ENCODE results near the gene THADA. TPM values are rescaled to one million over a fixed set of nuclear protein-coding genes. Genes with fewer than 3 reads are reported as not detected.
A peak's percentile ranks its signal among the peaks of the same experiment; 100 is the strongest.

THADA gene
- total RNA-seq, 1 donor from 2014 or later: 29.3 TPM

DNA sequence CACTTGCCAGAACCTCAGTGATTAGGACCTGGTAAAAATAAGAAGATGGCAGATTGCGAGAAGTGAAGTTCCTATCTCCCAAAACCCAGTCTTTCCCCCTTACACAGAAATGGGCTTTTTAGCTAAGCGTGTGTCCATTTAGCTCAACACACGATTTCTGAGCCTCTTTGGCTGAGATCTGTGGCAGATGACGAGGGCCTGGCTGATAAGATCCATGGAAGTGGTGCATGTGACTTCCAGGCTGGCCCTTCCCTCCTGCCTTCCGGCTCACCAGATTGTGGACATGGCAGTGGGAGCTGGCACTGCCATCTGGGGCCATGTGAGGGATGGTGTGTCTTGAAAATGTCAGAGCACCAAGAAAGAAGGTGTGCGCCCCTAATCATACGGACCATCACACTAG, 328.5 kb downstream of the THADA start:
- peaks cover 38% of the 10 kb centered on the region for H3K4me1 ChIP-seq
- TF ChIP-seq EZH2 (IDR thresholded peaks at IDR 0.05) (no peak), EZH2phosphoT487 (IDR thresholded peaks at IDR 0.05) (no peak)
- TF ChIP-seq, protein P1, sequence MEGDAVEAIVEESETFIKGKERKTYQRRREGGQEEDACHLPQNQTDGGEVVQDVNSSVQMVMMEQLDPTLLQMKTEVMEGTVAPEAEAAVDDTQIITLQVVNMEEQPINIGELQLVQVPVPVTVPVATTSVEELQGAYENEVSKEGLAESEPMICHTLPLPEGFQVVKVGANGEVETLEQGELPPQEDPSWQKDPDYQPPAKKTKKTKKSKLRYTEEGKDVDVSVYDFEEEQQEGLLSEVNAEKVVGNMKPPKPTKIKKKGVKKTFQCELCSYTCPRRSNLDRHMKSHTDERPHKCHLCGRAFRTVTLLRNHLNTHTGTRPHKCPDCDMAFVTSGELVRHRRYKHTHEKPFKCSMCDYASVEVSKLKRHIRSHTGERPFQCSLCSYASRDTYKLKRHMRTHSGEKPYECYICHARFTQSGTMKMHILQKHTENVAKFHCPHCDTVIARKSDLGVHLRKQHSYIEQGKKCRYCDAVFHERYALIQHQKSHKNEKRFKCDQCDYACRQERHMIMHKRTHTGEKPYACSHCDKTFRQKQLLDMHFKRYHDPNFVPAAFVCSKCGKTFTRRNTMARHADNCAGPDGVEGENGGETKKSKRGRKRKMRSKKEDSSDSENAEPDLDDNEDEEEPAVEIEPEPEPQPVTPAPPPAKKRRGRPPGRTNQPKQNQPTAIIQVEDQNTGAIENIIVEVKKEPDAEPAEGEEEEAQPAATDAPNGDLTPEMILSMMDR (IDR thresholded peaks at IDR 0.05): no peak
- no peaks in the 10 kb centered on the region for H3K79me2 ChIP-seq (ENCODE audit: low read depth)
- Mint-ChIP-seq H3K27me3 (ENCODE audit: insufficient read depth, low read depth) (peaks cover 4% of the 10 kb centered on the region), H3K4me1 (peaks cover 47% of the 10 kb centered on the region), H3K9me3 (no peaks in the 10 kb centered on the region), H3K36me3 (peaks cover 11% of the 10 kb centered on the region), H3K4me3 (no peak overlapping the region), H3K27ac (no peak overlapping the region)
- no peaks in the 10 kb centered on the region for H3K36me3 ChIP-seq
- no peak overlapping the region for H3K9ac ChIP-seq
- H3K9me3 ChIP-seq (ENCODE audit: low read depth): no peaks in the 10 kb centered on the region
- no peak for DNase-seq (ENCODE audit: low spot score)
- no peak overlapping the region for H3K27ac ChIP-seq
- H4K20me1 ChIP-seq (ENCODE audit: low read depth): no peaks in the 10 kb centered on the region
- H3K27me3 ChIP-seq: no peaks in the 10 kb centered on the region
- H2AFZ ChIP-seq (replicated peaks): no peak overlapping the region
- H3K4me2 ChIP-seq: no peak overlapping the region
- H3K4me3 ChIP-seq: no peak overlapping the region
- H3F3A ChIP-seq (ENCODE audit: low read depth): peaks cover 11% of the 10 kb centered on the region

DNA sequence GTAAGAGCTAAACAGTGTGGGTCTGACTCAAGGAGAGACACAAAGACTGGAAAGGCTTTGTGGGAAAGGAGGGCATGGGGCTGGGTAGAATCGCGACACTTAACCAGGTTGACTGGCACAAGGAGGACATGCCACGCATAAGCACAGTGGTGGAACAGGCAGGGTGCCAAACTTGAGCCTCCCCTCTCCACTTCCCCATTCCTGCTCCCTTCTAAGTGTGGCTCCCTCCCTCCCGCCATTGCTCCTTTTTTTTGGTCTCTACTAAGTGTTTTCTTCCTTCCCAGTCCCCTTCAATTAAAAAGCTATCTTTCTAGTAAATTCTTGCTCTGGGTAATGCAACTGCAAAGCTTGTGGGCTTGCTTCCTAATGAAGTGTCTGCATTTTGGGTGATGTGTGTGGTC, 329.1 kb downstream of the THADA start:
- TF ChIP-seq, protein P1 (IDR thresholded peaks at IDR 0.05): no peak
- TF ChIP-seq EZH2phosphoT487 (IDR thresholded peaks at IDR 0.05): no peak
- TF ChIP-seq EZH2 (IDR thresholded peaks at IDR 0.05): no peak
- Histone ChIP-seq H4K20me1 (ENCODE audit: low read depth) (no peaks in the 10 kb centered on the region), H3F3A (ENCODE audit: low read depth) (peaks cover 11% of the 10 kb centered on the region), H3K4me3 (no peak overlapping the region), H3K4me1 (peaks cover 38% of the 10 kb centered on the region), H3K4me2 (no peak overlapping the region), H3K36me3 (no peaks in the 10 kb centered on the region), H3K27me3 (no peaks in the 10 kb centered on the region), H3K27ac (no peak overlapping the region), H3K9ac (no peak overlapping the region), H3K9me3 (ENCODE audit: low read depth) (no peaks in the 10 kb centered on the region), H3K79me2 (ENCODE audit: low read depth) (no peaks in the 10 kb centered on the region), H2AFZ (replicated peaks) (no peak overlapping the region)
- H3K4me3 Mint-ChIP-seq: no peak overlapping the region
- DNase-seq (ENCODE audit: low spot score): no peak
- H3K36me3 Mint-ChIP-seq: peaks cover 9% of the 10 kb centered on the region
- H3K4me1 Mint-ChIP-seq: peaks cover 47% of the 10 kb centered on the region
- H3K27ac Mint-ChIP-seq: no peak overlapping the region
- H3K9me3 Mint-ChIP-seq: no peaks in the 10 kb centered on the region
- peaks cover 4% of the 10 kb centered on the region for H3K27me3 Mint-ChIP-seq (ENCODE audit: insufficient read depth, low read depth)

DNA sequence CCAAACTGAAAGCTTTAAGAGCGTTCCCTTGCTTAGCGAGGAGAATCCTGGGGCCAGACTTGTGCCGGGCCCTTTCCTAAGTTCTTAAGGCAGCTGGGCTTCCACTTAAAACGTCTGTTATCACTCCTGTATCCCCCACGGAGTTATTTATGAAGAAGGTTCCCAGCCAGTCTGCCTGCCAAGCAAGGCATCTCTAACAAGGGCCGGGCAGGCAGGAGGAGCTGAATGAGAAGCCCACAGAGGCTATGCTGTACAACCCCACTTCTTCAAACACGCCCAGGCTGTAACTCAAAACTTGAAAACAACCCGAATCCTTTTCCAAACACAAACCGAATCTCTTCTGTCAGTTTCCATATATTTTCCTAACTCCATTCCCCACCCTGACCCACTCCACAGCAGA, 330.4 kb downstream of the THADA start:
- H3K9ac ChIP-seq: no peak overlapping the region

More for the DNA sequence above, 330.4 kb downstream of the THADA start:
- peaks cover 9% of the 10 kb centered on the region for H3K36me3 Mint-ChIP-seq
- DNase-seq (ENCODE audit: low spot score): peak; percentile 24
- Histone ChIP-seq H3K27ac (peak overlapping the region; percentile 31), H4K20me1 (ENCODE audit: low read depth) (no peaks in the 10 kb centered on the region), H3K79me2 (ENCODE audit: low read depth) (no peaks in the 10 kb centered on the region), H3F3A (ENCODE audit: low read depth) (peaks cover 11% of the 10 kb centered on the region), H3K27me3 (no peaks in the 10 kb centered on the region), H3K4me2 (no peak overlapping the region), H3K4me1 (peaks cover 38% of the 10 kb centered on the region), H3K9me3 (ENCODE audit: low read depth) (no peaks in the 10 kb centered on the region), H3K36me3 (no peaks in the 10 kb centered on the region), H3K4me3 (no peak overlapping the region), H2AFZ (replicated peaks) (no peak overlapping the region)
- H3K27ac Mint-ChIP-seq: peak overlapping the region; percentile 13
- peaks cover 4% of the 10 kb centered on the region for H3K27me3 Mint-ChIP-seq (ENCODE audit: insufficient read depth, low read depth)
- peaks cover 46% of the 10 kb centered on the region for H3K4me1 Mint-ChIP-seq
- H3K9me3 Mint-ChIP-seq: no peaks in the 10 kb centered on the region
- no peak overlapping the region for H3K4me3 Mint-ChIP-seq
- TF ChIP-seq EZH2 (IDR thresholded peaks at IDR 0.05): no peak
- no peak for TF ChIP-seq EZH2phosphoT487 (IDR thresholded peaks at IDR 0.05)
- TF ChIP-seq, protein P1 (IDR thresholded peaks at IDR 0.05): no peak

Data from neural progenitor cell (in vitro differentiated cells).